ENCODE data around the gene CDH23.

The CDH23 gene

GRCh38 chr10:71694039-71694501 lies 297.4 kb downstream of the CDH23 start:
- DNase-seq (ENCODE audit: insufficient read length, low spot score) (no peak), FAIRE-seq (no peak)

- DNase-seq (ENCODE audit: insufficient read length, low spot score), result peak; percentile 95
Measured at GRCh38 chr10:71694567-71694968, 297.8 kb downstream of the CDH23 start.

GRCh38 chr10:71695502-71696476 lies 299.1 kb downstream of the CDH23 start:
- FAIRE-seq, result peak; percentile 4

More at GRCh38 chr10:71694567-71694968, 297.8 kb downstream of the CDH23 start:
- peak; percentile 97 for FAIRE-seq

GRCh38 chr10:71696628-71697326 lies 300.1 kb downstream of the CDH23 start:
- DNase-seq (ENCODE audit: insufficient read length, low spot score) (peak; percentile 59), FAIRE-seq (peak; percentile 76)

More at GRCh38 chr10:71695502-71696476, 299.1 kb downstream of the CDH23 start:
- no peak for DNase-seq (ENCODE audit: insufficient read length, low spot score)

GRCh38 chr10:71697938-71698709 lies 301.4 kb downstream of the CDH23 start:
- no peak for FAIRE-seq
- DNase-seq (ENCODE audit: insufficient read length, low spot score), result no peak

- FAIRE-seq (no peak), DNase-seq (ENCODE audit: insufficient read length, low spot score) (no peak)
Measured at GRCh38 chr10:71698737-71699136, 302.0 kb downstream of the CDH23 start.

- DNase-seq (ENCODE audit: insufficient read length, low spot score) (no peak), FAIRE-seq (no peak)
Measured at GRCh38 chr10:71700731-71701368, 304.1 kb downstream of the CDH23 start.

- no peak for DNase-seq (ENCODE audit: insufficient read length, low spot score)
- no peak for FAIRE-seq
Measured at GRCh38 chr10:71701496-71702132, 304.9 kb downstream of the CDH23 start.

GRCh38 chr10:71703577-71703976 lies 306.9 kb downstream of the CDH23 start:
- DNase-seq (ENCODE audit: insufficient read length, low spot score) (no peak), FAIRE-seq (no peak)

- FAIRE-seq (no peak), DNase-seq (ENCODE audit: insufficient read length, low spot score) (no peak)
Measured at GRCh38 chr10:71704816-71705215, 308.1 kb downstream of the CDH23 start.

GRCh38 chr10:71705582-71705981 lies 308.9 kb downstream of the CDH23 start:
- DNase-seq (ENCODE audit: insufficient read length, low spot score), result no peak
- no peak for FAIRE-seq

- FAIRE-seq, result no peak
- DNase-seq (ENCODE audit: insufficient read length, low spot score), result no peak
Measured at GRCh38 chr10:71706216-71707121, 309.7 kb downstream of the CDH23 start.

GRCh38 chr10:71707240-71707789 lies 310.6 kb downstream of the CDH23 start:
- DNase-seq (ENCODE audit: insufficient read length, low spot score), result no peak

GRCh38 chr10:71708301-71708703 lies 311.6 kb downstream of the CDH23 start:
- DNase-seq (ENCODE audit: insufficient read length, low spot score) (peak; percentile 57), FAIRE-seq (peak; percentile 66)

More at GRCh38 chr10:71707240-71707789, 310.6 kb downstream of the CDH23 start:
- FAIRE-seq, result no peak

- FAIRE-seq (no peak), DNase-seq (ENCODE audit: insufficient read length, low spot score) (no peak)
Measured at GRCh38 chr10:71708897-71709882, 312.5 kb downstream of the CDH23 start.

GRCh38 chr10:71710519-71710918 lies 313.8 kb downstream of the CDH23 start:
- DNase-seq (ENCODE audit: insufficient read length, low spot score) (no peak), FAIRE-seq (no peak)

- FAIRE-seq, result no peak
- DNase-seq (ENCODE audit: insufficient read length, low spot score), result no peak
Measured at GRCh38 chr10:71711052-71711623, 314.4 kb downstream of the CDH23 start.
